ENCODE data around the gene TTBK1.

DNA sequence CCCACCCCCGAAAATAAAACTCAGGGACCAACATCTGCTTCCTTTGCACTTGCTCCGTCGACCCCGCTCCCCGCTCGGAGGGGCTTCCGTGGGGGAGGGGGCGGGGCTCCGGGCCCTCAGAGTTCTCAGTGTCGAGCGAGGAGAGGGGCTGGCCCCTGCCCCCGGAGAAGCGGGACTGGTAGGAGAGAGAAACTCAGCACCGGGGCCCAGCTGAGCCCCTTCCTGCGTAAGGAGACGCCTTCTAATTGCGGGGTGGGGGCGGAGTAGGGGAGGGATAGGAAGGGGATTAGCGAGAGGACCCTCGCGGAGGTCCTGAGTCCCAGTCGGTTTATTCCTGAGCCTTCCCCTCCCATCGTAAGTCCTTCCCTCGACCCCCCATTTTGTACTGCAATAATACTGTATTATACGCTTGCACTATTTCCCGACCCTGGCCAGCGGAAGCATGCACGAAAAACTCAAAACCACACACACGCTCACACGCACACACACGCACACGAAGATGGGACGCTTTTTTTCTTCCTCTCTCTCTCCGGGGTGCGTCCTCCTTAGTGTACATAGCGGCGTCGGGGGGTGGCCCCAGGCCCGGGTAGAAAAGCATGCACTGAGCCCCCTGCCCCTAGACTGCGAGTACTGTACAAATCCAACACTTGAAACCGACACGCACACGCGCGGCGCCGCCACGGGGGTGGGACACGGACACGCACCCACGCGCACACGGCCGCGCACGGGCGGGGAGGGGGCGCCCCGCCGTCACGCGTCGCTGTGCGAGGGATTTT is 32.7 kb downstream of the TTBK1 start:
- no peak for TF ChIP-seq POLR2A (IDR thresholded peaks at IDR 0.05)
- TF ChIP-seq CTCF (IDR thresholded peaks at IDR 0.05): no peak
- no peak for TF ChIP-seq EP300 (IDR thresholded peaks at IDR 0.05)

Data from upper lobe of left lung (tissue), 4 donors.